H1 (cell line): ENCODE measurements around the gene MESD. TPM values are rescaled to one million over a fixed set of nuclear protein-coding genes. Genes with fewer than 3 reads are reported as not detected.

Experiments
- CTCF ChIA-PET: fragments of 300-600 bp; sonication (Branson Sonifier 250); formaldehyde crosslinking; loops from one replicate; lab custom pipeline; 2021; ENCODE audit not compliant: partially characterized antibody; lab: Charles Lee
- POLR2A ChIA-PET: fragments of 300-600 bp; sonication (Branson Sonifier 250); formaldehyde crosslinking; loops from one replicate; lab custom pipeline; 2021; ENCODE audit warnings: inconsistent platforms; ENCODE audit not compliant: partially characterized antibody; lab: Charles Lee
- DNase-seq, 2 experiments: peaks; one replicate each; pipeline versions ENCODE4 v3.0.0 to v3.0.0-alpha.2; 2010 to 2022; ENCODE audit warnings: low spot score in 2 of 2, low read depth in 1 of 2, mixed read lengths in 1 of 2
- FAIRE-seq: peaks from 2 replicates; lab custom pipeline; 2011; peaks lifted over from hg19 to GRCh38; lab: Jason Lieb, UNC
- H2AFZ ChIP-seq: 2 replicates; pipeline ENCODE4 v1.8.1; 2012; ENCODE audit warnings: low read length, inconsistent platforms
- H2AK5ac ChIP-seq: 2 replicates; pipeline ENCODE4 v1.6.1; 2013; ENCODE audit warnings: low read depth, low read length
- H2BK120ac ChIP-seq: replicated peaks from 2 replicates; pipeline ENCODE3; 2013; ENCODE audit warnings: low read depth, low read length, inconsistent platforms
- H2BK12ac ChIP-seq: 2 replicates; pipeline ENCODE4 v1.6.1; 2013; ENCODE audit warnings: low read depth, low read length
- H2BK15ac ChIP-seq: 2 replicates; pipeline ENCODE4 v1.6.1; 2013; ENCODE audit warnings: low read length
- H2BK20ac ChIP-seq: 2 replicates; pipeline ENCODE4 v1.6.1; 2013; ENCODE audit warnings: low read length
- H2BK5ac ChIP-seq: 2 replicates; pipeline ENCODE4 v1.6.1; 2013; ENCODE audit warnings: low read depth, low read length
- H3K14ac ChIP-seq: 2 replicates; pipeline ENCODE4 v1.6.1; 2013; ENCODE audit warnings: inconsistent platforms; ENCODE audit not compliant: insufficient read length
- H3K18ac ChIP-seq: 2 replicates; pipeline ENCODE4 v1.6.1; 2013; ENCODE audit warnings: low read length; ENCODE audit errors: extremely low read depth
- H3K23ac ChIP-seq: 2 replicates; pipeline ENCODE4 v1.6.1; 2013; ENCODE audit warnings: inconsistent platforms; ENCODE audit not compliant: insufficient read length
- H3K23me2 ChIP-seq: 2 replicates; pipeline ENCODE4 v1.6.1; 2013; ENCODE audit warnings: low read depth, low read length
- H3K27ac ChIP-seq: 2 replicates; pipeline ENCODE4 v1.6.1; 2011; ENCODE audit warnings: low read depth, low read length, inconsistent platforms
- H3K27me3 ChIP-seq, 4 experiments: replicated peaks in 1 of 4; 1 replicate in 1 of 4; 2 replicates in 3 of 4; pipeline versions ENCODE4 v1.6.1 to v1.8.1; 2011 to 2013; ENCODE audit warnings: low read length in 3 of 4, mild to moderate bottlenecking in 3 of 4, inconsistent platforms in 2 of 4, mixed read lengths in 2 of 4, moderate library complexity in 1 of 4; ENCODE audit not compliant: control insufficient read depth in 3 of 4, insufficient read depth in 3 of 4; ENCODE audit errors: extremely low read depth in 1 of 4
- H3K36me3 ChIP-seq, 4 experiments: 2 replicates each; pipeline versions ENCODE4 v1.6.1 to v1.8.1; 2011 to 2013; ENCODE audit warnings: mild to moderate bottlenecking in 4 of 4, low read length in 3 of 4, moderate library complexity in 2 of 4, control low read depth in 1 of 4, inconsistent platforms in 1 of 4; ENCODE audit not compliant: insufficient read depth in 4 of 4, control insufficient read depth in 2 of 4
- H3K4ac ChIP-seq: replicated peaks from 2 replicates; pipeline ENCODE3; 2013; ENCODE audit warnings: low read length, low read depth, mixed read lengths, inconsistent platforms; ENCODE audit not compliant: insufficient read length
- H3K4me1 ChIP-seq, 4 experiments: replicated peaks in 1 of 4; 1 replicate in 1 of 4; 2 replicates in 3 of 4; pipeline versions ENCODE4 v1.6.1 to v1.8.1; 2011 to 2013; ENCODE audit warnings: low read length in 3 of 4, inconsistent platforms in 2 of 4, mixed read lengths in 1 of 4; ENCODE audit not compliant: insufficient read depth in 4 of 4, control insufficient read depth in 3 of 4
- H3K4me2 ChIP-seq, 2 experiments: 2 replicates each; pipeline versions ENCODE4 v1.6.1 to v1.8.1; 2011 to 2013; ENCODE audit warnings: low read depth in 2 of 2, low read length in 2 of 2, control low read depth in 1 of 2, inconsistent platforms in 1 of 2, mild to moderate bottlenecking in 1 of 2; ENCODE audit not compliant: insufficient read depth in 1 of 2
- H3K4me3 ChIP-seq, 4 experiments: fragments of 200-600, 300-600 bp in 1 of 4; sonication (generic), shearing (Covaris generic), sonication (Bioruptor Twin) in 1 of 4; 2 replicates each; pipeline versions ENCODE4 v1.5.1 to v1.8.1; 2011 to 2016; ENCODE audit warnings: low read length in 4 of 4, low read depth in 3 of 4, control low read depth in 2 of 4, inconsistent platforms in 2 of 4, mild to moderate bottlenecking in 2 of 4, mixed read lengths in 1 of 4, moderate library complexity in 1 of 4; ENCODE audit not compliant: insufficient read depth in 2 of 4; ENCODE audit errors: extremely low read depth in 1 of 4
- H3K56ac ChIP-seq: replicated peaks from 2 replicates; pipeline ENCODE3; 2013; ENCODE audit warnings: low read depth, mild to moderate bottlenecking, mixed read lengths, low read length, inconsistent platforms; ENCODE audit not compliant: insufficient read length
- H3K79me1 ChIP-seq: 2 replicates; pipeline ENCODE4 v1.6.1; 2013; ENCODE audit warnings: low read depth, low read length, control low read depth
- H3K79me2 ChIP-seq, 2 experiments: 2 replicates each; pipeline versions ENCODE4 v1.6.1 to v1.8.1; 2012 to 2013; ENCODE audit warnings: low read length in 2 of 2, mild to moderate bottlenecking in 2 of 2, inconsistent platforms in 1 of 2; ENCODE audit not compliant: insufficient read depth in 2 of 2, control insufficient read depth in 1 of 2
- H3K9ac ChIP-seq, 4 experiments: replicated peaks in 1 of 4; 1 replicate in 1 of 4; 2 replicates in 3 of 4; pipeline versions ENCODE4 v1.6.1 to v1.8.1; 2011 to 2013; ENCODE audit warnings: low read depth in 3 of 4, low read length in 3 of 4, control low read depth in 2 of 4, mild to moderate bottlenecking in 2 of 4, moderate library complexity in 2 of 4, inconsistent platforms in 1 of 4; ENCODE audit errors: extremely low read depth in 1 of 4
- H3K9me3 ChIP-seq, 2 experiments: 2 replicates each; pipeline versions ENCODE4 v1.6.1 to v1.8.1; 2012 to 2013; ENCODE audit warnings: mild to moderate bottlenecking in 2 of 2, moderate library complexity in 2 of 2, control low read depth in 1 of 2, inconsistent platforms in 1 of 2, low read depth in 1 of 2, low read length in 1 of 2, mixed read lengths in 1 of 2; ENCODE audit not compliant: insufficient read depth in 2 of 2
- H4K20me1 ChIP-seq, 2 experiments: replicated peaks in 1 of 2; 2 replicates each; pipeline versions ENCODE3 to v1.8.1; 2011 to 2013; ENCODE audit warnings: inconsistent platforms in 2 of 2, low read length in 2 of 2, mild to moderate bottlenecking in 1 of 2; ENCODE audit not compliant: insufficient read depth in 2 of 2, control insufficient read depth in 1 of 2
- H4K5ac ChIP-seq: 2 replicates; pipeline ENCODE4 v1.6.1; 2013; ENCODE audit warnings: low read length, low read depth, mixed read lengths, inconsistent platforms; ENCODE audit not compliant: insufficient read length
- H4K8ac ChIP-seq: 2 replicates; pipeline ENCODE4 v1.8.0; 2013; ENCODE audit warnings: mild to moderate bottlenecking, moderate library complexity, low read length, inconsistent platforms; ENCODE audit not compliant: insufficient read depth; ENCODE audit errors: extremely low read depth
- H4K91ac ChIP-seq: replicated peaks from 2 replicates; pipeline ENCODE3; 2013; ENCODE audit warnings: low read length, mixed read lengths, inconsistent platforms; ENCODE audit not compliant: insufficient read length
- BACH1 ChIP-seq: IDR thresholded peaks from 2 replicates; pipeline ENCODE4 v1.6.1; 2012; ENCODE audit warnings: low read length, improper control_type of control experiment
- CBX5 ChIP-seq: fragments of 300-800, 300-1000 bp; sonication (generic); IDR thresholded peaks from 2 replicates; pipeline ENCODE4 v1.7.1; 2016; ENCODE audit warnings: antibody characterized with exemption, low read length, low read depth
- CHD2 ChIP-seq: IDR thresholded peaks from 2 replicates; pipeline ENCODE4 v1.6.1; 2012; ENCODE audit warnings: low read length, improper control_type of control experiment
- JUN ChIP-seq: IDR thresholded peaks from 2 replicates; pipeline ENCODE4 v1.6.1; 2011; ENCODE audit warnings: low read depth, mild to moderate bottlenecking, improper control_type of control experiment, low read length
- MAX ChIP-seq: IDR thresholded peaks from 2 replicates; pipeline ENCODE4 v1.6.1; 2012; ENCODE audit warnings: inconsistent platforms
- POLR2A ChIP-seq, 2 experiments: IDR thresholded peaks; 1 replicate in 1 of 2; 2 replicates in 1 of 2; pipeline ENCODE4 v1.6.1; 2011; ENCODE audit warnings: low read depth in 2 of 2, low read length in 2 of 2, mild to moderate bottlenecking in 2 of 2; ENCODE audit errors: control extremely low read depth in 1 of 2
- RFX5 ChIP-seq: IDR thresholded peaks from 2 replicates; pipeline ENCODE4 v1.6.1; 2011; ENCODE audit warnings: low read depth, low read length, improper control_type of control experiment, borderline replicate concordance
- RNF2 ChIP-seq: fragments of 200-900, 300-1000 bp; sonication (generic); IDR thresholded peaks from 2 replicates; pipeline ENCODE4 v1.7.1; 2016; ENCODE audit warnings: borderline replicate concordance, low read depth, mild to moderate bottlenecking, antibody characterized with exemption, low read length; ENCODE audit not compliant: poor library complexity, severe bottlenecking; ENCODE audit errors: missing control alignments
- RXRA ChIP-seq: IDR thresholded peaks from 2 replicates; pipeline ENCODE4 v1.6.1; 2011; ENCODE audit warnings: low read depth, mild to moderate bottlenecking, low read length, moderate library complexity; ENCODE audit not compliant: insufficient read depth
- SIX5 ChIP-seq: IDR thresholded peaks from 2 replicates; pipeline ENCODE4 v1.6.1; 2011; ENCODE audit warnings: mild to moderate bottlenecking, low read depth, low read length
- SP2 ChIP-seq: IDR thresholded peaks from 2 replicates; pipeline ENCODE4 v1.6.1; 2012; ENCODE audit warnings: mild to moderate bottlenecking, low read length, inconsistent platforms
- TCF12 ChIP-seq: IDR thresholded peaks from 2 replicates; pipeline ENCODE4 v1.6.1; 2011; ENCODE audit warnings: low read depth, mild to moderate bottlenecking, low read length
- TEAD4 ChIP-seq: IDR thresholded peaks from 2 replicates; pipeline ENCODE4 v1.6.1; 2012; ENCODE audit warnings: low read depth, low read length, inconsistent platforms, mixed read lengths
- WGBS, 2 experiments: shearing (Covaris generic) in 1 of 2; methylation state at CpG; one replicate each; pipeline versions ENCODE4 v1.1.6 to v1.1.7; 2013 to 2015; ENCODE audit warnings: low lambda C conversion rate in 2 of 2, mixed read lengths in 2 of 2, inconsistent platforms in 1 of 2, low coverage in 1 of 2, missing lambda C conversion rate in 1 of 2; ENCODE audit not compliant: insufficient replicate concordance in 2 of 2, insufficient coverage in 1 of 2, insufficient read length in 1 of 2; ENCODE audit errors: extremely low coverage in 1 of 2, missing lambda C conversion rate in 1 of 2; 5-methylcytosine and 5-hydroxymethylcytosine counted together
- polyA plus RNA-seq, 7 experiments: library from polyadenylated mRNA; depleted of rRNA in 3 of 7; stranded (reverse) in 5 of 7; unstranded in 2 of 7; fragments of >200 nt in 5 of 7; fragments of 200-250 nt in 2 of 7; gene quantifications; 1 replicate in 5 of 7; 2 replicates in 1 of 7; 4 replicates in 1 of 7; pipeline versions ENCODE4 v1.2.1 to v1.2.3, GENCODE V29; 2011 to 2013; ENCODE audit warnings: missing spikeins in 2 of 7, mixed read lengths in 2 of 7
- total RNA-seq: library from RNA; stranded (reverse); fragmentation: NEBNext Ultra II Directional; extraction: Animal tissue kit (Norgen Biotek cat#: 25700); gene quantifications from 2 replicates; pipeline ENCODE4 v1.2.1, GENCODE V29; 2021
- TF ChIP-seq, protein P1 (sequence below): IDR thresholded peaks from 2 replicates; pipeline ENCODE4 v1.6.1; 2011; ENCODE audit warnings: low read depth, mild to moderate bottlenecking, low read length; ENCODE audit not compliant: insufficient read depth

The MESD gene
- total and polyA plus RNA-seq, 2 of the 8 experiments (the other 6 are each of a cell fraction or from before 2014, with no cell fraction given) = 11.0 to 28.3 TPM

GRCh38 chr15:80924278-80924677 is 65.3 kb downstream of the MESD start:
- ChIA-PET POLR2A (interaction anchor here (1.0 kb wide), 1 partner anchor 41 kb away, joined by 3 read pairs; no protein-coding TSS in a partner anchor), CTCF (interaction anchor here (0.6 to 5.0 kb wide), 9 partner anchors 10 to 148 kb away, joined by 3 to 28 read pairs (median 4); no protein-coding TSS in a partner anchor)
- H3K4me1 ChIP-seq = no peaks in the 10 kb centered on the region
- TF ChIP-seq MAX = no peak
- TF ChIP-seq TCF12 = no peak
- TF ChIP-seq RXRA = no peak
- TF ChIP-seq POLR2A (IDR thresholded peaks at IDR 0.05; ENCODE audit: control extremely low read depth in 1 of 2, low read depth in 2 of 2, low read length in 2 of 2) = no peak
- TF ChIP-seq BACH1 = no peak
- TF ChIP-seq, protein P1, sequence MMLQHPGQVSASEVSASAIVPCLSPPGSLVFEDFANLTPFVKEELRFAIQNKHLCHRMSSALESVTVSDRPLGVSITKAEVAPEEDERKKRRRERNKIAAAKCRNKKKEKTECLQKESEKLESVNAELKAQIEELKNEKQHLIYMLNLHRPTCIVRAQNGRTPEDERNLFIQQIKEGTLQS = no peak
- TF ChIP-seq RFX5 = no peak
- TF ChIP-seq CBX5 = no peak
- TF ChIP-seq SIX5 = no peak
- TF ChIP-seq TEAD4 = no peak
- no peak for TF ChIP-seq SP2
- no peak for TF ChIP-seq RNF2
- no peak for TF ChIP-seq JUN
- no peak for TF ChIP-seq CHD2

More at GRCh38 chr15:80924278-80924677, 65.3 kb downstream of the MESD start:
- Histone ChIP-seq H2BK12ac (no peak overlapping the region), H3K27me3 (no peaks in the 10 kb centered on the region; a peak in 1 of 7 replicates), H3K4me2 (no peak overlapping the region), H3K9me3 (no peaks in the 10 kb centered on the region), H4K91ac (no peak overlapping the region), H4K20me1 (no peaks in the 10 kb centered on the region), H3K4ac (no peak overlapping the region), H3K56ac (no peak overlapping the region), H3K14ac (no peak overlapping the region), H3K4me3 (no peak overlapping the region), H3K36me3 (no peaks in the 10 kb centered on the region), H2BK15ac (no peak overlapping the region), H2AFZ (no peak overlapping the region), H3K27ac (no peak overlapping the region), H3K9ac (no peak overlapping the region), H3K79me1 (no peaks in the 10 kb centered on the region), H2BK120ac (no peak overlapping the region), H2AK5ac (no peak overlapping the region), H3K23ac (no peak overlapping the region), H2BK5ac (no peak overlapping the region), H3K18ac (no peak overlapping the region), H2BK20ac (no peak overlapping the region), H3K79me2 (no peaks in the 10 kb centered on the region), H4K8ac (no peak overlapping the region), H4K5ac (no peak overlapping the region), H3K23me2 (no peaks in the 10 kb centered on the region)
- no peak for DNase-seq
- WGBS, 2 experiments = 96% methylated on average over 4 of the region's 4 CpGs; no CpG with 5 or more reads in 1 of the 2 experiments
- no peak for FAIRE-seq
